Naive thymus-derived CD8-positive, alpha-beta T cell (primary cell): ENCODE results near the gene RNF215. TPM values are rescaled to one million over a fixed set of nuclear protein-coding genes. Genes with fewer than 3 reads are reported as not detected.
A peak's percentile ranks its signal among the peaks of the same experiment; 100 is the strongest.

Experiments used
- ATAC-seq, 2 donors: fragments of 150-1000 bp; cut with Tn5 transposase in 1 of 2; sonication (Bioruptor Pico), chemical (Tn5 transposase) in 1 of 2; 1 replicate in 1 of 2; 2 replicates in 1 of 2; pipeline ENCODE4 v1.10.0; 2021; ENCODE audit warnings: mild to moderate bottlenecking in 2 of 2, moderate library complexity in 2 of 2
- POLR2A ChIA-PET: fragments of 350-600 bp; sonication (Branson Sonifier 250); formaldehyde crosslinking; loops from one replicate; lab custom pipeline; 2021; ENCODE audit warnings: antibody characterized with exemption; lab: Charles Lee
- DNase-seq, 10 donors: peaks; one replicate each; pipeline versions ENCODE4 v3.0.0 to v3.0.0-alpha.2; 2020 to 2022
- H3K27ac Mint-ChIP-seq, 10 donors: one replicate each; pipeline ENCODE4 v1.8.0; 2020 to 2022; ENCODE audit warnings: mild to moderate bottlenecking in 10 of 10, mixed read lengths in 10 of 10, moderate library complexity in 4 of 10, inconsistent platforms in 1 of 10
- H3K27me3 Mint-ChIP-seq, 5 donors: one replicate each; pipeline ENCODE4 v1.8.0; 2021 to 2022; ENCODE audit warnings: mixed read lengths in 5 of 5
- H3K36me3 Mint-ChIP-seq, 3 donors: one replicate each; pipeline ENCODE4 v1.8.0; 2020 to 2022; ENCODE audit warnings: mixed read lengths in 3 of 3, mild to moderate bottlenecking in 2 of 3, inconsistent platforms in 1 of 3
- H3K4me1 Mint-ChIP-seq, 4 donors: one replicate each; pipeline ENCODE4 v1.8.0; 2021 to 2022; ENCODE audit warnings: mixed read lengths in 4 of 4
- H3K4me3 Mint-ChIP-seq, 10 donors: one replicate each; pipeline ENCODE4 v1.8.0; 2020 to 2022; ENCODE audit warnings: mild to moderate bottlenecking in 10 of 10, mixed read lengths in 10 of 10, moderate library complexity in 6 of 10, inconsistent platforms in 1 of 10
- H3K9me3 Mint-ChIP-seq, 9 donors: one replicate each; pipeline ENCODE4 v1.8.0; 2020 to 2022; ENCODE audit warnings: mixed read lengths in 9 of 9, mild to moderate bottlenecking in 3 of 9, inconsistent platforms in 1 of 9, moderate library complexity in 1 of 9
- polyA plus RNA-seq, 3 donors: library from polyadenylated mRNA; unstranded; fragments of 300-500 nt; fragmentation: Illumina TruSeq; gene quantifications; one replicate each; pipeline ENCODE4 v1.2.3, GENCODE V29; 2021
- total RNA-seq, 8 experiments: library from RNA in 2 of 8; stranded (reverse) in 2 of 8; gene quantifications; one replicate each; pipeline ENCODE4 v1.2.3 and lab custom pipeline; 2021 to 2026

RNF215 gene
- total and polyA plus RNA-seq, 5 experiments from 2014 or later: 0.14 to 6.2 (median 0.44) TPM

DNA sequence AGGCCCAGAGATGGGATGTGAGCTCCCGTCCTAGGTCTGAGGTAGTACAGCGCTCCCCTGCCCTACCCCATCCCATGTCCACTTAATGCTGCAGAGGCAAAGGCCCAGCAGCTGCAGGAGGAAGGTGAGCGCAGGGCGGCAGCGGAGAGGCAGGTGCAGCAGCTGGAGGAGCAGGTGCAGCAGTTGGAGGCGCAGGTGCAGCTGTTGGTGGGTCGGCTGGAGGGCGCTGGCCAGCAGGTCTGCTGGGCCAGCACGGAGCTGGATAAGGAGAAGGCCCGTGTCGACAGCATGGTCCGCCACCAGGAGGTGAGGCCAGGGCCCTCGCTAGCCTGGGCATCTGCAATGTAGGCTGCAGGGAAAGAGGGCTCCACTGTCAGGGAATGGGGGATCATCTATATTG is 15.2 kb downstream of the RNF215 start:
- no peak for ATAC-seq
- H3K27me3 Mint-ChIP-seq: no peaks in the 10 kb centered on the region
- H3K4me1 Mint-ChIP-seq: peaks cover 0 to 5% (median 0%) of the 10 kb centered on the region in 4 donors
- peak overlapping the region in 3 of 10 donors; percentile 5 to 62 (median 35) for H3K27ac Mint-ChIP-seq
- H3K9me3 Mint-ChIP-seq: no peaks in the 10 kb centered on the region
- no peak overlapping the region for H3K4me3 Mint-ChIP-seq
- POLR2A ChIA-PET: interaction anchor here (1.1 kb wide), 1 partner anchor 84 kb away, joined by 4 read pairs; no protein-coding TSS in a partner anchor
- H3K36me3 Mint-ChIP-seq: no peaks in the 10 kb centered on the region
- no peak for DNase-seq

GRCh38 chr22:30371321-30371720 is 15.9 kb downstream of the RNF215 start:
- no peak for ATAC-seq
- H3K9me3 Mint-ChIP-seq: no peaks in the 10 kb centered on the region
- no peaks in the 10 kb centered on the region for H3K27me3 Mint-ChIP-seq
- POLR2A ChIA-PET: interaction anchor here (1.1 kb wide), 1 partner anchor 83 kb away, joined by 4 read pairs; no protein-coding TSS in a partner anchor
- no peak overlapping the region for H3K27ac Mint-ChIP-seq
- peaks cover 0 to 5% (median 0%) of the 10 kb centered on the region in 4 donors for H3K4me1 Mint-ChIP-seq
- no peaks in the 10 kb centered on the region for H3K36me3 Mint-ChIP-seq
- H3K4me3 Mint-ChIP-seq: no peak overlapping the region
- DNase-seq: no peak

DNA sequence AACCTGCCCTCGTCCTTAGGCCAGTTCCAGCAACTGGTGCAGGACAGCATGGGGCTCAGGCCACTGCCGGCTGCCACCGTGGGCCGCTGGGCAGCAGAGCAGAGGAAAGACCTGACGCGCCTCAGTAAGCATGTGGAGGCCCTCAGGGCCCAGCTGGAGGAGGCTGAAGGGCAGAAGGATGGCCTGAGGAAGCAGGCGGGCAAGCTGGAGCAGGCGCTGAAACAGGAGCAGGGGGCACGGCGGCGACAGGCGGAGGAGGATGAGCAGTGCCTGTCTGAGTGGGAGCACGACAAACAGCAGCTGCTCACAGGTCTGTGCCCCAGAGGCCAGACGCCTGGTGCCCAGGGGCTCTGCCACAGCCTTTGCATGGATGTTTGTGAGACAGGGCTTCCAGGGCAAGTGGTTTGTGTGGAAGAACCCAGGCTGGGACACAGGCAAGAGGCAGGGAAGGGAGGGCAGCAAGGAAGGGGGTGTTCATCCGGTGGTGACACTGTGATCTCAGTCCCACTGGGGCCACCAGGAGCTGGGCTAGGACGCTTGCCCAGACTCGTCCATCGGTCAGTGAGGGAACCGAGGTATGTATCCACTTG is 16.5 kb downstream of the RNF215 start:
- POLR2A ChIA-PET: interaction anchor here (1.1 kb wide), 1 partner anchor 83 kb away, joined by 4 read pairs; no protein-coding TSS in a partner anchor
- peaks cover 0 to 5% (median 0%) of the 10 kb centered on the region in 4 donors for H3K4me1 Mint-ChIP-seq
- H3K9me3 Mint-ChIP-seq: no peaks in the 10 kb centered on the region

DNA sequence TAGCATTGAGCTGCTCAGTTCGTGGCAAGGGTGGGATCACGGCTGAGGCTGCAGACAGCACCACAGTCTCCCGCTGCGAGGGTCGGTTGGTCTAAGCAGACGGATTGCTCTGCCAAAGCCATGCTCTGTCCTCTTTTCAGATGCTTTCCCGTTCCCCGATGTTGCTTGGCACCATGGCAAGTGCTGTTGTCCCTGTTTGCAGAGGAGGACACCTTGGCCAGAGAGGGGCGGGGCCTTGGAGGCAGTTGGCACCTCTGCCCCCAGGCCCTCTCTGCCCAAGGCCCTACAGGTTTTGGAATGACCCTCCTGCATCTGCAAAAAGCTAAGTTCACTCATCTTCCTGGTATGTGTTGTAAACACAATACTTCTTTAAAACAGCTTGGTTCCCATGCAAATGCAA is 18.8 kb downstream of the RNF215 start:
- Mint-ChIP-seq H3K9me3 (no peaks in the 10 kb centered on the region), H3K27me3 (no peaks in the 10 kb centered on the region), H3K36me3 (peaks cover 0 to 6% (median 0%) of the 10 kb centered on the region in 3 donors), H3K27ac (no peak overlapping the region), H3K4me1 (peaks cover 0 to 10% (median 0%) of the 10 kb centered on the region in 4 donors), H3K4me3 (no peak overlapping the region)
- POLR2A ChIA-PET: no interaction called here
- ATAC-seq (no peak), DNase-seq (no peak)

More for the DNA sequence above, 16.5 kb downstream of the RNF215 start:
- H3K27me3 Mint-ChIP-seq: no peaks in the 10 kb centered on the region
- DNase-seq (no peak), ATAC-seq (no peak)
- H3K27ac Mint-ChIP-seq: no peak overlapping the region
- H3K36me3 Mint-ChIP-seq: no peaks in the 10 kb centered on the region
- H3K4me3 Mint-ChIP-seq: no peak overlapping the region

- Mint-ChIP-seq H3K4me3 (no peak overlapping the region), H3K9me3 (no peaks in the 10 kb centered on the region), H3K27me3 (no peaks in the 10 kb centered on the region), H3K36me3 (peaks cover 0 to 6% (median 1%) of the 10 kb centered on the region in 3 donors), H3K27ac (no peak overlapping the region), H3K4me1 (peaks cover 0 to 12% (median under 1%) of the 10 kb centered on the region in 4 donors)
- no peak for ATAC-seq
- POLR2A ChIA-PET: interaction anchor here (1.3 kb wide), 1 partner anchor 77 kb away, joined by 3 read pairs; the partner anchor contains the start of gene CASTOR1
- no peak for DNase-seq
These were observed 21.3 kb downstream of the RNF215 start for GRCh38 chr22:30365891-30366290.

- Mint-ChIP-seq H3K9me3 (no peaks in the 10 kb centered on the region), H3K27me3 (no peaks in the 10 kb centered on the region), H3K27ac (peak overlapping the region in 2 of 10 donors; percentile 12 to 86), H3K4me3 (no peak overlapping the region), H3K36me3 (peaks cover 0 to 6% (median 1%) of the 10 kb centered on the region in 3 donors), H3K4me1 (peaks cover 5 to 13% (median 6%) of the 10 kb centered on the region in 4 donors)
- POLR2A ChIA-PET: interaction anchor here (0.5 to 0.6 kb wide), 2 partner anchors 22 to 93 kb away, joined by 3 to 4 read pairs; no protein-coding TSS in a partner anchor
- DNase-seq (no peak), ATAC-seq (no peak)
These were observed 24.4 kb downstream of the RNF215 start for GRCh38 chr22:30362651-30363281.

DNA sequence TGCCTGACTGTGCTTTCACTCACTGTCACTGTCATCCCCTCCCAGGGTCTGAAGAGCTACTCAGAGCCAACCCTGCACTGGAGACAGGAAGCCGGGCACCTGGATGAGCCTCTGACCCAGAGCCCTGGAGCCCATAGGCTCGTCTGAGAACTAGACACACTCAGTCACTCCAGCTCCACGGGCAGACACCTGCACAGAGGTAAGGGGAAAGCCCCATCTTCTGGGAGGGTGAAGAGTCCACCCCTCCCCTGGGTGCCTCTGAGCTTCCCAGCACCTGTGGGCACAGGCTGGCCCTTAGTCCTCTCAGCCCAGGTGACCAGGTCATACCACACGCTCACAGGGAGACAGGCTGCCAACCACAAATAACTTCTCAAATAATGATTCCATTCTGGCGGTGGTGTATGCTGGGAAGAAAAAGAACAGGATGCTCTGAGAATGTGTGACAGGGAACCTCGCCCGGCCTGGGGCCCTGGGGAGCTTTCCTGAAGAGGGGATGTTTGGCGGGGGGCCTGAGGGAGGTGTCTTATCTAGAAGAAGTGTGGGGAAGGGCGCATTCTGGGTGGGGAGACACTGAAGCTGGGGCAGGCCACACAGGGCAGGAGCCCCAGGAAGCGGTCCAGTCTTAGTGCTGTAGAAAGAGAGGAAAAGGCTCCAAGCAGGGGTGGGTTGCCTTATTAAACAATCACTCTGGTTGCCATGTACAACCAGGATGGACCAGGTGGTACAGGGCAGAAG is 25.1 kb downstream of the RNF215 start:
- peak overlapping the region in 3 of 10 donors; percentile 12 to 86 (median 22) for H3K27ac Mint-ChIP-seq
- peaks cover 9 to 15% (median 12%) of the 10 kb centered on the region in 4 donors for H3K4me1 Mint-ChIP-seq
- H3K27me3 Mint-ChIP-seq: no peaks in the 10 kb centered on the region
- DNase-seq (no peak), ATAC-seq (no peak)
- H3K9me3 Mint-ChIP-seq: no peaks in the 10 kb centered on the region
- peaks cover 0 to 6% (median 1%) of the 10 kb centered on the region in 3 donors for H3K36me3 Mint-ChIP-seq
- POLR2A ChIA-PET: no interaction called here
- H3K4me3 Mint-ChIP-seq: no peak overlapping the region

GRCh38 chr22:30358541-30358940 is 28.7 kb downstream of the RNF215 start:
- Mint-ChIP-seq H3K27me3 (no peaks in the 10 kb centered on the region), H3K27ac (peak overlapping the region in 7 of 10 donors; percentile 15 to 99 (median 87)), H3K36me3 (peaks cover 0 to 12% (median 3%) of the 10 kb centered on the region in 3 donors), H3K4me1 (peaks cover 26 to 44% (median 40%) of the 10 kb centered on the region in 4 donors), H3K9me3 (no peaks in the 10 kb centered on the region), H3K4me3 (peak overlapping the region in 5 of 10 donors; percentile 14 to 98 (median 81))
- DNase-seq (no peak), ATAC-seq (no peak)
- POLR2A ChIA-PET: interaction anchor here (1.1 to 4.9 kb wide), 3 partner anchors 44 to 70 kb away, joined by 3 to 65 read pairs (median 12); partner anchors contain the start of gene CASTOR1

- no peaks in the 10 kb centered on the region for H3K9me3 Mint-ChIP-seq
- H3K4me3 Mint-ChIP-seq: peak overlapping the region; percentile 91 to 98 (median 96)
- H3K36me3 Mint-ChIP-seq: peaks cover 0 to 17% (median 3%) of the 10 kb centered on the region in 3 donors
- no peaks in the 10 kb centered on the region for H3K27me3 Mint-ChIP-seq
- DNase-seq: no peak
- H3K27ac Mint-ChIP-seq: peak overlapping the region; percentile 73 to 99 (median 96)
- POLR2A ChIA-PET: interaction anchor here (1.1 to 4.9 kb wide), 8 partner anchors 21 to 69 kb away, joined by 3 to 100 read pairs (median 12); partner anchors contain the start of gene CASTOR1
- H3K4me1 Mint-ChIP-seq: peaks cover 28 to 52% (median 47%) of the 10 kb centered on the region in 4 donors
- ATAC-seq: no peak
These were observed 29.5 kb downstream of the RNF215 start for GRCh38 chr22:30357650-30358215.

DNA sequence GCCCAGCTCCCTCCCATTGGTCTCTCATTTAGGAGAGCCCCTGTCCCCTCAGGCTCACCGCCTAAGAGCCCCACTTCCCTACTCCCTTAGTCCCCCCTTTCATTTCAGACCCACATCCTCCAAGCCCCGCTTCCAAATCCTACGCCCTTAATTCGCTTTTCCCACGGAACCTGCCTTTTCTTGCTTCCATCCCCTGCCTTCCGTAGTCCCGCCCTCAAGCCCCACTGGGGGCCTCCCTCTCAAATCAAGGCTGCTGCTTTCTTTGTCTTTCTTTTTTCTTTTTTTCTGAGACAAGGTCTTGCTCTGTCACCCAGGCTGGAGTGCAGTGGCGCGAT is 30.0 kb downstream of the RNF215 start:
- no peaks in the 10 kb centered on the region for H3K9me3 Mint-ChIP-seq
- DNase-seq: peak in 6 of 10 donors; percentile 28 to 59 (median 52)
- H3K27ac Mint-ChIP-seq: peak overlapping the region; percentile 93 to 99 (median 96)
- ATAC-seq: peak; percentile 19 to 27
- H3K4me3 Mint-ChIP-seq: peak overlapping the region; percentile 91 to 98 (median 96)
- no peaks in the 10 kb centered on the region for H3K27me3 Mint-ChIP-seq
- H3K36me3 Mint-ChIP-seq: peaks cover 0 to 22% (median 4%) of the 10 kb centered on the region in 3 donors
- POLR2A ChIA-PET: interaction anchor here (0.5 to 4.9 kb wide), 27 partner anchors 11 to 611 kb away, joined by 3 to 100 read pairs (median 4); partner anchors contain the start of genes CASTOR1, MORC2, OSM and RNF215
- H3K4me1 Mint-ChIP-seq: peaks cover 24 to 57% (median 52%) of the 10 kb centered on the region in 4 donors

DNA sequence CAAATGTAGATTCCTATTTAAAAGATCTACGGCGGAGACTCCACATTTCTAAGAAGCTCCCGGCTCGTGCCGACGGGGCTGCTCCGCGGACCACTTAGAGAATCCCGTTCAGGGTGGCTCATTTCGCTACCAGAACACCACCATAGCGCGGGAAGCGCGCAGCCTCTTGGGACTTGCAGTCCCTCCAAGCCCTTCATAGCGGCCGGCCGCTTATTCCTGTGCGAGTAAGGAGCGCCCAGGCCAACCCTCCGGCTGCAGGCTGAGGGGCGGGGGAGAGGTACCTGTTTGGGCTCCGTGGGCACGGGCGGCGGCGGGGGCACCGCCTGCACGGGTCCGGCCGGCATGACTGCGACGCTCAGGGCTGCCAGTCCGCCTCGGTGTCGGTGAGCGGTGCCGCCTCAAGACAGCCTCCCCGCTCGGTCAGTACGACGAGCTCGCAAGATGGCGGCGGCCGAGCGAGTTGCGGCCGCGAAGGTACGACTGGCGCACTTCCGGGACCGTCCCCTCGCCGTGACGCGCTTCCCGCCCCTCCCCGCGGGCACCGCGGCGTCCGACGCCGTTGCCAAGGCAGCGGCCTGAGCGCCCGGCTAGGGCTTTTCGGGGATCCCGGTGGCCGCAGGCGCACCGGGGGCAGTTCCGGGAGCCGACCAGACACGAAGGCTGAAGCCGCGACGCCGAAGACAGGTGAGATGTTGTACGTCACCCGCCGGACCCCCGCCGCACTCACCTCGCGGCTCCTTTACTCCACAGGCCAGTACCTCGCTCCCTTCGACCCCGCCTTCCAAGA is 30.6 kb downstream of the RNF215 start, which contains the start of the genes CCDC157 and SF3A1:
Gene CCDC157, plus strand, starts transcription at position 559 of the 787 bp plus-strand sequence. CDS start 8,994 bp downstream, outside the sequence.
Gene SF3A1, minus strand, starts transcription at position 446 of the 787 bp plus-strand sequence. Its CDS starts 102 bp downstream, at position 344.
- Mint-ChIP-seq H3K9me3 (no peaks in the 10 kb centered on the region), H3K27me3 (no peaks in the 10 kb centered on the region), H3K36me3 (peaks cover 0 to 28% (median 8%) of the 10 kb centered on the region in 3 donors), H3K27ac (peak within 1 kb of the TSS; percentile 93 to 99 (median 96)), H3K4me1 (peaks cover 25 to 63% (median 58%) of the 10 kb centered on the region in 4 donors), H3K4me3 (peak within 1 kb of the TSS; percentile 91 to 98 (median 96))
- peak; percentile 85 to 86 for ATAC-seq
- POLR2A ChIA-PET: interaction anchor here (0.5 to 4.9 kb wide), 30 partner anchors 11 to 612 kb away, joined by 3 to 100 read pairs (median 4); partner anchors contain the start of genes CASTOR1, MORC2, OSM and RNF215
- peak; percentile 79 to 91 (median 86) for DNase-seq
